SK-N-SH (cell line): ENCODE results near the gene UBR3. TPM values are rescaled to one million over a fixed set of nuclear protein-coding genes. Genes with fewer than 3 reads are reported as not detected.

Experiments used
- CTCF ChIA-PET: fragments of 300-600, 350-600 bp; formaldehyde crosslinking; extraction: SDS; loops from one replicate; lab custom pipeline; 2021; lab: Yijun Ruan, JAX
- POLR2A ChIA-PET: fragments of 350-600 bp; sonication (Branson Sonifier 250); formaldehyde crosslinking; extraction: SDS; loops from one replicate; lab custom pipeline; 2020; ENCODE audit warnings: antibody characterized with exemption, inconsistent platforms; lab: Yijun Ruan, JAX
- DNase-seq: peaks from one replicate; pipeline ENCODE4 v3.0.0; 2012
- H2AFZ ChIP-seq: fragments of 200-600 bp; sonication (generic); 2 replicates; pipeline ENCODE4 v1.8.1; 2016; ENCODE audit warnings: antibody characterized with exemption, mild to moderate bottlenecking, low read depth
- H3F3A ChIP-seq: fragments of 200-600 bp; sonication (generic); replicated peaks from 2 replicates; pipeline ENCODE3; 2016; ENCODE audit warnings: antibody characterized with exemption, mild to moderate bottlenecking; ENCODE audit not compliant: insufficient read depth
- H3K27ac ChIP-seq, 2 experiments: fragments of 200-500 bp in 1 of 2; fragments of 200-600 bp in 1 of 2; sonication (Bioruptor generic) in 1 of 2; sonication (generic), shearing (Covaris generic) in 1 of 2; 2 replicates each; pipeline versions ENCODE4 v1.5.1 to v1.6.1; 2014 to 2016; ENCODE audit warnings: low read depth in 2 of 2, inconsistent platforms in 1 of 2, low read length in 1 of 2, mild to moderate bottlenecking in 1 of 2, mixed read lengths in 1 of 2
- H3K27me3 ChIP-seq: fragments of 200-600 bp; sonication (generic), shearing (Covaris generic); 2 replicates; pipeline ENCODE4 v1.6.1; 2016; ENCODE audit warnings: mixed run types; ENCODE audit not compliant: insufficient read depth
- H3K36me3 ChIP-seq, 2 experiments: fragments of 200-500 bp in 1 of 2; fragments of 200-600 bp in 1 of 2; sonication (Bioruptor generic) in 1 of 2; sonication (generic) in 1 of 2; replicated peaks in 1 of 2; 2 replicates each; pipeline versions ENCODE3 to v1.5.1; 2014 to 2016; ENCODE audit warnings: low read length in 1 of 2, mild to moderate bottlenecking in 1 of 2; ENCODE audit not compliant: insufficient read depth in 2 of 2, control insufficient read depth in 1 of 2
- H3K4me1 ChIP-seq, 2 experiments: fragments of 200-500 bp in 1 of 2; fragments of 200-600 bp in 1 of 2; sonication (Bioruptor generic) in 1 of 2; sonication (generic), shearing (Covaris generic) in 1 of 2; 2 replicates each; pipeline versions ENCODE4 v1.5.1 to v1.6.1; 2014 to 2016; ENCODE audit warnings: low read depth in 1 of 2, low read length in 1 of 2, mixed run types in 1 of 2; ENCODE audit not compliant: insufficient read depth in 2 of 2, control insufficient read depth in 1 of 2
- H3K4me2 ChIP-seq: fragments of 200-600 bp; sonication (generic), shearing (Covaris generic); 2 replicates; pipeline ENCODE4 v1.6.1; 2017; ENCODE audit warnings: mixed run types
- H3K4me3 ChIP-seq, 2 experiments: fragments of 200-500 bp in 1 of 2; fragments of 200-600 bp in 1 of 2; sonication (Bioruptor generic) in 1 of 2; sonication (generic), shearing (Covaris generic) in 1 of 2; 2 replicates each; pipeline versions ENCODE4 v1.5.1 to v1.8.1; 2014 to 2016; ENCODE audit warnings: low read depth in 2 of 2, inconsistent platforms in 1 of 2, low read length in 1 of 2, mild to moderate bottlenecking in 1 of 2, mixed read lengths in 1 of 2, moderate library complexity in 1 of 2
- H3K79me2 ChIP-seq: fragments of 200-600 bp; sonication (generic); 2 replicates; pipeline ENCODE4 v1.8.1; 2017; ENCODE audit warnings: mild to moderate bottlenecking; ENCODE audit not compliant: insufficient read depth
- H3K9ac ChIP-seq: fragments of 200-600 bp; sonication (generic); 2 replicates; pipeline ENCODE4 v1.6.1; 2017; ENCODE audit warnings: mixed run types
- H3K9me2 ChIP-seq: fragments of 200-600 bp; sonication (generic); 2 replicates; pipeline ENCODE4 v1.6.1; 2017; ENCODE audit warnings: mixed run types
- H3K9me3 ChIP-seq: fragments of 200-600 bp; sonication (generic); 2 replicates; pipeline ENCODE4 v1.6.1; 2017; ENCODE audit warnings: mixed run types, mild to moderate bottlenecking, moderate library complexity
- H4K20me1 ChIP-seq: fragments of 200-600 bp; sonication (generic); 2 replicates; pipeline ENCODE4 v1.6.1; 2017; ENCODE audit warnings: mild to moderate bottlenecking, mixed run types; ENCODE audit not compliant: insufficient read depth
- CTCF ChIP-seq: fragments of 200-600 bp; sonication (generic); IDR thresholded peaks from 2 replicates; pipeline ENCODE4 v1.6.1; 2017; ENCODE audit warnings: antibody characterized with exemption, mild to moderate bottlenecking, moderate library complexity
- EP300 ChIP-seq, 2 experiments: IDR thresholded peaks; 2 replicates each; pipeline versions ENCODE4 v1.4.0 to v1.6.1; 2012; ENCODE audit warnings: borderline replicate concordance in 1 of 2, low read depth in 1 of 2, low read length in 1 of 2
- FOSL2 ChIP-seq: IDR thresholded peaks from 2 replicates; pipeline ENCODE4 v1.4.0; 2012; ENCODE audit warnings: low read depth, mild to moderate bottlenecking, moderate library complexity, borderline replicate concordance
- FOXM1 ChIP-seq: IDR thresholded peaks from 2 replicates; pipeline ENCODE4 v1.4.0; 2012; ENCODE audit warnings: low read depth, mild to moderate bottlenecking
- GATA2 ChIP-seq: sonication (generic); formaldehyde crosslinking; IDR thresholded peaks from 2 replicates; pipeline ENCODE4 v1.5.0; 2020; ENCODE audit warnings: mild to moderate bottlenecking, missing genetic modification reagents
- IRF3 ChIP-seq: fragments of 150-350 bp; IDR thresholded peaks from 2 replicates; pipeline ENCODE4 v1.6.1; 2016; ENCODE audit warnings: mild to moderate bottlenecking, low read depth, low read length
- MAX ChIP-seq: IDR thresholded peaks from 2 replicates; pipeline ENCODE4 v1.4.0; 2012; ENCODE audit warnings: low read depth
- NFIC ChIP-seq: IDR thresholded peaks from 2 replicates; pipeline ENCODE4 v1.4.0; 2012; ENCODE audit warnings: borderline replicate concordance
- PBX3 ChIP-seq: IDR thresholded peaks from 2 replicates; pipeline ENCODE4; 2012
- POLR2AphosphoS5 ChIP-seq: IDR thresholded peaks from 2 replicates; pipeline ENCODE4 v1.6.1; 2012; ENCODE audit warnings: low read depth, low read length
- RCOR1 ChIP-seq: fragments of 150-350 bp; IDR thresholded peaks from 2 replicates; pipeline ENCODE4 v1.6.1; 2017; ENCODE audit warnings: antibody characterized with exemption, low read length
- TAF1 ChIP-seq: IDR thresholded peaks from 2 replicates; pipeline ENCODE4 v1.6.1; 2012; ENCODE audit warnings: low read depth, mild to moderate bottlenecking, low read length, moderate library complexity, borderline replicate concordance
- TCF12 ChIP-seq: IDR thresholded peaks from 2 replicates; pipeline ENCODE4 v1.4.0; 2012
- USF1 ChIP-seq: IDR thresholded peaks from 2 replicates; pipeline ENCODE4 v1.4.0; 2012; ENCODE audit warnings: low read depth, borderline replicate concordance
- ZBTB33 ChIP-seq: IDR thresholded peaks from 2 replicates; pipeline ENCODE4 v1.4.0; 2012; ENCODE audit warnings: low read depth, borderline replicate concordance
- WGBS: methylation state at CpG from one replicate; pipeline ENCODE4 v1.1.6; 2017; ENCODE audit warnings: low lambda C conversion rate; 5-methylcytosine and 5-hydroxymethylcytosine counted together
- polyA plus RNA-seq, 3 experiments: library from polyadenylated mRNA; depleted of rRNA; stranded (reverse); fragments of >200 nt; gene quantifications; 2 replicates each; pipeline ENCODE4 v1.2.3, GENCODE V29; 2012

UBR3 gene
- polyA plus RNA-seq, 1 of the 3 experiments (the other 2 are of a cell fraction): 5.2 TPM

GRCh38 chr2:169999054-169999453 is 171.8 kb downstream of the UBR3 start:
- TF ChIP-seq TAF1: no peak
- TF ChIP-seq EP300 (IDR thresholded peaks at IDR 0.05; ENCODE audit: borderline replicate concordance in 1 of 2, low read depth in 1 of 2, low read length in 1 of 2): peak; percentile 22 to 71; a peak in 2 of 4 replicates
- peak; percentile 47; the same call in 1 of the 2 replicates for TF ChIP-seq RCOR1
- peak; percentile 19; the same call in 1 of the 2 replicates for TF ChIP-seq PBX3
- no peak for TF ChIP-seq MAX
- TF ChIP-seq CTCF: no peak
- TF ChIP-seq NFIC: peak; percentile 28; the same call in 1 of the 2 replicates
- peak; percentile 38; the same call in 1 of the 2 replicates for TF ChIP-seq FOSL2
- TF ChIP-seq TCF12: peak; percentile 80
- TF ChIP-seq, all 33 proteins: peak for 6

GRCh38 chr2:170002096-170002495 is 174.8 kb downstream of the UBR3 start:
- no peak overlapping the region for H3K9ac ChIP-seq
- no peaks in the 10 kb centered on the region for H4K20me1 ChIP-seq
- H3K9me3 ChIP-seq: no peaks in the 10 kb centered on the region
- no peaks in the 10 kb centered on the region for H3K79me2 ChIP-seq
- H3F3A ChIP-seq: no peaks in the 10 kb centered on the region
- DNase-seq: no peak
- peaks cover 6 to 10% of the 10 kb centered on the region in 2 experiments; a peak in 2 of 4 replicates for H3K4me1 ChIP-seq
- H3K27me3 ChIP-seq: no peaks in the 10 kb centered on the region
- no peak overlapping the region for H3K4me2 ChIP-seq
- CTCF ChIA-PET: interaction anchor here (0.8 to 1.6 kb wide), 5 partner anchors 10 to 871 kb away, joined by 3 to 4 read pairs (median 3); no protein-coding TSS in a partner anchor
- H3K36me3 ChIP-seq: peaks cover 8 to 26% of the 10 kb centered on the region in 2 experiments
- WGBS: 96% methylated on average over 1 of the region's 1 CpG
- POLR2A ChIA-PET: no interaction called here
- H3K4me3 ChIP-seq: no peak overlapping the region
- H2AFZ ChIP-seq: no peak overlapping the region
- H3K27ac ChIP-seq: no peak overlapping the region
- H3K9me2 ChIP-seq: no peaks in the 10 kb centered on the region
- TF ChIP-seq POLR2AphosphoS5: no peak
- no peak for TF ChIP-seq GATA2 (CRISPR knock-in tag)
- no peak for TF ChIP-seq IRF3
- TF ChIP-seq NFIC: no peak
- no peak for TF ChIP-seq ZBTB33
- no peak for TF ChIP-seq USF1
- TF ChIP-seq FOXM1: no peak

More at GRCh38 chr2:169999054-169999453, 171.8 kb downstream of the UBR3 start:
- no peaks in the 10 kb centered on the region; the same call in 1 of the 2 replicates for H3K9me2 ChIP-seq
- H3K4me2 ChIP-seq: no peak overlapping the region
- H3K79me2 ChIP-seq: no peaks in the 10 kb centered on the region
- no peak overlapping the region for H3K4me3 ChIP-seq
- H3K4me1 ChIP-seq: peaks cover 6 to 10% of the 10 kb centered on the region in 2 experiments; a peak in 2 of 4 replicates
- peaks cover 8 to 28% of the 10 kb centered on the region in 2 experiments for H3K36me3 ChIP-seq
- POLR2A ChIA-PET: no interaction called here
- peak overlapping the region; percentile 45 to 82; a peak in 3 of 4 replicates for H3K27ac ChIP-seq
- peak; percentile 49 for DNase-seq
- H3K27me3 ChIP-seq: no peaks in the 10 kb centered on the region
- no peaks in the 10 kb centered on the region for H3K9me3 ChIP-seq
- H3K9ac ChIP-seq: no peak overlapping the region
- CTCF ChIA-PET: interaction anchor here (1.5 kb wide), 1 partner anchor 11 kb away, joined by 4 read pairs; no protein-coding TSS in a partner anchor
- no peak overlapping the region for H2AFZ ChIP-seq
- WGBS: 21% methylated on average over 4 of the region's 4 CpGs
- peaks cover 5% of the 10 kb centered on the region for H3F3A ChIP-seq
- no peaks in the 10 kb centered on the region for H4K20me1 ChIP-seq
